ENCODE results near the gene IGSF9. TPM values are rescaled to one million over a fixed set of nuclear protein-coding genes. Genes with fewer than 3 reads are reported as not detected.

IGSF9 gene
- total and polyA plus RNA-seq, 2 of the 13 experiments (the other 11 are each of a cell fraction or from before 2014, with no cell fraction given): 0.03 TPM; not detected in 1

GRCh38 chr1:159945483-159946241 lies at the start of gene IGSF9 (continued):
- peak; percentile 76 for TF ChIP-seq CTCF (CRISPR knock-in tag; IDR thresholded peaks at IDR 0.05)
- peak; percentile 62; the same call in 1 of the 2 replicates for TF ChIP-seq MYC (CRISPR knock-in tag; IDR thresholded peaks at IDR 0.05; ENCODE audit: borderline replicate concordance)
- peak; percentile 51 for TF ChIP-seq XRCC5 (optimal IDR thresholded peaks at IDR 0.05; ENCODE audit: low read length)
- TF ChIP-seq MAX (IDR thresholded peaks at IDR 0.05): peak; percentile 74
- TF ChIP-seq, protein P1, sequence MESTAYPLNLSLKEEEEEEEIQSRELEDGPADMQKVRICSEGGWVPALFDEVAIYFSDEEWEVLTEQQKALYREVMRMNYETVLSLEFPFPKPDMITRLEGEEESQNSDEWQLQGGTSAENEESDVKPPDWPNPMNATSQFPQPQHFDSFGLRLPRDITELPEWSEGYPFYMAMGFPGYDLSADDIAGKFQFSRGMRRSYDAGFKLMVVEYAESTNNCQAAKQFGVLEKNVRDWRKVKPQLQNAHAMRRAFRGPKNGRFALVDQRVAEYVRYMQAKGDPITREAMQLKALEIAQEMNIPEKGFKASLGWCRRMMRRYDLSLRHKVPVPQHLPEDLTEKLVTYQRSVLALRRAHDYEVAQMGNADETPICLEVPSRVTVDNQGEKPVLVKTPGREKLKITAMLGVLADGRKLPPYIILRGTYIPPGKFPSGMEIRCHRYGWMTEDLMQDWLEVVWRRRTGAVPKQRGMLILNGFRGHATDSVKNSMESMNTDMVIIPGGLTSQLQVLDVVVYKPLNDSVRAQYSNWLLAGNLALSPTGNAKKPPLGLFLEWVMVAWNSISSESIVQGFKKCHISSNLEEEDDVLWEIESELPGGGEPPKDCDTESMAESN (CRISPR knock-in tag; conservative IDR thresholded peaks at IDR 0.05): peak; percentile 54; the same call in 1 of the 2 replicates
- TF ChIP-seq AGO1 (IDR thresholded peaks at IDR 0.05; ENCODE audit: low read depth, low read length, poor library complexity, severe bottlenecking): no peak
- TF ChIP-seq HNRNPLL (IDR thresholded peaks at IDR 0.05; ENCODE audit: low read depth, low read length, poor library complexity, severe bottlenecking): peak; percentile 30
- 0 out of 2 replicates have a peak, but pooled peaks have one; percentile 14 for TF ChIP-seq GMEB2 (CRISPR knock-in tag; IDR thresholded peaks at IDR 0.05; ENCODE audit: low read depth)
- no peak for TF ChIP-seq TRIM24 (CRISPR knock-in tag; IDR thresholded peaks at IDR 0.05)
- TF ChIP-seq, protein P2, sequence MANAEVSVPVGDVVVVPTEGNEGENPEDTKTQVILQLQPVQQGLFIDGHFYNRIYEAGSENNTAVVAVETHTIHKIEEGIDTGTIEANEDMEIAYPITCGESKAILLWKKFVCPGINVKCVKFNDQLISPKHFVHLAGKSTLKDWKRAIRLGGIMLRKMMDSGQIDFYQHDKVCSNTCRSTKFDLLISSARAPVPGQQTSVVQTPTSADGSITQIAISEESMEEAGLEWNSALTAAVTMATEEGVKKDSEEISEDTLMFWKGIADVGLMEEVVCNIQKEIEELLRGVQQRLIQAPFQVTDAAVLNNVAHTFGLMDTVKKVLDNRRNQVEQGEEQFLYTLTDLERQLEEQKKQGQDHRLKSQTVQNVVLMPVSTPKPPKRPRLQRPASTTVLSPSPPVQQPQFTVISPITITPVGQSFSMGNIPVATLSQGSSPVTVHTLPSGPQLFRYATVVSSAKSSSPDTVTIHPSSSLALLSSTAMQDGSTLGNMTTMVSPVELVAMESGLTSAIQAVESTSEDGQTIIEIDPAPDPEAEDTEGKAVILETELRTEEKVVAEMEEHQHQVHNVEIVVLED (CRISPR knock-in tag; IDR thresholded peaks at IDR 0.05; ENCODE audit: borderline replicate concordance): peak; percentile 26; the same call in 1 of the 2 replicates
- TF ChIP-seq HCFC1 (IDR thresholded peaks at IDR 0.05; ENCODE audit: low read depth, low read length): peak; percentile 61
- TF ChIP-seq NFYB (CRISPR knock-in tag; IDR thresholded peaks at IDR 0.05): peak; percentile 79
- TF ChIP-seq SOX13 (IDR thresholded peaks at IDR 0.05): no peak
- peak in 1 of 2 experiments; percentile 24; a peak in 1 of 4 replicates for TF ChIP-seq SOX13 (CRISPR knock-in tag; conservative IDR thresholded peaks at IDR 0.05 in 1 of 2, IDR thresholded peaks at IDR 0.05 in 1 of 2)
- TF ChIP-seq ZNF124 (CRISPR knock-in tag; IDR thresholded peaks at IDR 0.05): no peak
- TF ChIP-seq ZNF263 (CRISPR knock-in tag; IDR thresholded peaks at IDR 0.05): no peak
- TF ChIP-seq, protein P3, sequence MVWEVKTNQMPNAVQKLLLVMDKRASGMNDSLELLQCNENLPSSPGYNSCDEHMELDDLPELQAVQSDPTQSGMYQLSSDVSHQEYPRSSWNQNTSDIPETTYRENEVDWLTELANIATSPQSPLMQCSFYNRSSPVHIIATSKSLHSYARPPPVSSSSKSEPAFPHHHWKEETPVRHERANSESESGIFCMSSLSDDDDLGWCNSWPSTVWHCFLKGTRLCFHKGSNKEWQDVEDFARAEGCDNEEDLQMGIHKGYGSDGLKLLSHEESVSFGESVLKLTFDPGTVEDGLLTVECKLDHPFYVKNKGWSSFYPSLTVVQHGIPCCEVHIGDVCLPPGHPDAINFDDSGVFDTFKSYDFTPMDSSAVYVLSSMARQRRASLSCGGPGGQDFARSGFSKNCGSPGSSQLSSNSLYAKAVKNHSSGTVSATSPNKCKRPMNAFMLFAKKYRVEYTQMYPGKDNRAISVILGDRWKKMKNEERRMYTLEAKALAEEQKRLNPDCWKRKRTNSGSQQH (CRISPR knock-in tag; IDR thresholded peaks at IDR 0.05; ENCODE audit: low read depth): no peak
